Mesodermal cell (in vitro differentiated cells): ENCODE measurements around the gene RASAL2.
A peak's percentile ranks its signal among the peaks of the same experiment; 100 is the strongest.
"Not testable (repeated sequence)": the region's sequence is repeated elsewhere in the genome, so short reads cannot be mapped to it uniquely, and the experiment has no call there.

Experiments
- H3K27ac ChIP-seq: 2 replicates; pipeline ENCODE4 v1.7.0; 2013; ENCODE audit warnings: mild to moderate bottlenecking, low read depth, low read length, moderate library complexity; ENCODE audit not compliant: severe bottlenecking
- H3K36me3 ChIP-seq: 2 replicates; pipeline ENCODE4 v1.7.1; 2013; ENCODE audit warnings: mild to moderate bottlenecking, low read length, moderate library complexity; ENCODE audit not compliant: control insufficient read depth, insufficient read depth
- H3K4me1 ChIP-seq: one replicate; pipeline ENCODE4 v1.7.1; 2013; ENCODE audit warnings: mild to moderate bottlenecking, low read length; ENCODE audit not compliant: insufficient read depth, control insufficient read depth, poor library complexity, severe bottlenecking
- H3K4me3 ChIP-seq: 2 replicates; pipeline ENCODE4 v1.7.0; 2013; ENCODE audit warnings: low read length, control low read depth, mild to moderate bottlenecking; ENCODE audit not compliant: insufficient read depth, poor library complexity, severe bottlenecking; ENCODE audit errors: extremely low read depth
- H3K9me3 ChIP-seq: 2 replicates; pipeline ENCODE4 v1.7.1; 2013; ENCODE audit warnings: mild to moderate bottlenecking, low read length, moderate library complexity; ENCODE audit not compliant: control insufficient read depth
- WGBS, 2 experiments: methylation state at CpG; one replicate each; pipeline ENCODE4 v1.1.5; 2013; ENCODE audit warnings: missing lambda C conversion rate in 2 of 2; ENCODE audit not compliant: insufficient coverage in 2 of 2; 5-methylcytosine and 5-hydroxymethylcytosine counted together

Gene RASAL2

GRCh38 chr1:178341261-178341956 is 247.5 kb downstream of the RASAL2 start:
- Histone ChIP-seq H3K36me3 (no peaks in the 10 kb centered on the region), H3K9me3 (no peaks in the 10 kb centered on the region), H3K4me3 (peak overlapping the region; percentile 17), H3K27ac (peak overlapping the region; percentile 79), H3K4me1 (peaks cover 10% of the 10 kb centered on the region)
- WGBS, 2 experiments: 5 to 9% methylated on average over 4 to 7 of the region's 10 CpGs

DNA sequence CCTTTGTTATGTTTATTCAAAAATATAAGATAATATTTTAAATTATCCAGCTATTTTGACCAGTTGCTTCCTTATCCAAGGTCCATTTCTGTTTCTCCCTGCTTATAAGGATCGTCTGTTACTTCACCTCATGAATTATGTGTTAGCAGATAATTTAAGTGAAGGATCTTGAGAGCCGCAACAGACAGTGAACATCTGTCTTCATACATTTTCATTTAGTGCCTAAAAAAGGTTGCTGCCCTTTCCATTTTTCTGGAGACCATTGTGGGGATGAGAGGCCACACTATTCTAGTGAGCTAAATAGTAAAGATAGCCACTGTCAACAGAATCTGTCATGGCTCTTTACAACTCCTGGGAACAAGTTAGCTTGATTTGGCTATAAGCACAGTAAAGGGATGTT is 248.8 kb downstream of the RASAL2 start:
- H3K4me3 ChIP-seq: no peak overlapping the region
- WGBS, 2 experiments: 60% methylated on average over 1 of the region's 2 CpGs; no CpG with 5 or more reads in 1 of the 2 experiments

GRCh38 chr1:178344513-178345091 is 250.7 kb downstream of the RASAL2 start:
- H3K9me3 ChIP-seq: no peaks in the 10 kb centered on the region
- H3K36me3 ChIP-seq: no peaks in the 10 kb centered on the region
- H3K4me3 ChIP-seq: no peak overlapping the region
- peak overlapping the region; percentile 62 for H3K27ac ChIP-seq
- 0% methylated on average over 1 of the region's 5 CpGs; no CpG with 5 or more reads in 1 of the 2 experiments for WGBS, 2 experiments
- peaks cover 10% of the 10 kb centered on the region for H3K4me1 ChIP-seq

More for the DNA sequence above, 248.8 kb downstream of the RASAL2 start:
- H3K4me1 ChIP-seq: peaks cover 10% of the 10 kb centered on the region
- H3K27ac ChIP-seq: no peak overlapping the region
- no peaks in the 10 kb centered on the region for H3K9me3 ChIP-seq
- H3K36me3 ChIP-seq: no peaks in the 10 kb centered on the region

- no peaks in the 10 kb centered on the region for H3K9me3 ChIP-seq
- peak overlapping the region; percentile 62 for H3K27ac ChIP-seq
- H3K4me1 ChIP-seq: peaks cover 10% of the 10 kb centered on the region
- no peaks in the 10 kb centered on the region for H3K36me3 ChIP-seq
- H3K4me3 ChIP-seq: no peak overlapping the region
- 91 to 100% methylated on average over 1 of the region's 4 CpGs for WGBS, 2 experiments
These were observed 251.3 kb downstream of the RASAL2 start for GRCh38 chr1:178345238-178345637.

GRCh38 chr1:178345807-178346206 is 251.9 kb downstream of the RASAL2 start:
- no peak overlapping the region for H3K4me3 ChIP-seq
- no peaks in the 10 kb centered on the region for H3K9me3 ChIP-seq
- H3K36me3 ChIP-seq: no peaks in the 10 kb centered on the region
- H3K27ac ChIP-seq: no peak overlapping the region
- H3K4me1 ChIP-seq: peaks cover 10% of the 10 kb centered on the region
- no CpG with 5 or more reads among the region's 1 CpG for WGBS, 2 experiments

GRCh38 chr1:178349801-178350200 is 255.9 kb downstream of the RASAL2 start:
- Histone ChIP-seq H3K36me3 (no peaks in the 10 kb centered on the region), H3K9me3 (no peaks in the 10 kb centered on the region), H3K4me1 (peaks cover 3% of the 10 kb centered on the region), H3K27ac (no peak overlapping the region), H3K4me3 (no peak overlapping the region)
- WGBS, 2 experiments: 100% methylated on average over 1 of the region's 3 CpGs; no CpG with 5 or more reads in 1 of the 2 experiments

- not testable (repeated sequence) for H3K4me3 ChIP-seq, H3K27ac ChIP-seq, H3K4me1 ChIP-seq, H3K36me3 ChIP-seq, H3K9me3 ChIP-seq
- no CpG with 5 or more reads among the region's 1 CpG for WGBS, 2 experiments
These were observed 258.0 kb downstream of the RASAL2 start for GRCh38 chr1:178351911-178352310.

GRCh38 chr1:178352790-178353416 is 259.0 kb downstream of the RASAL2 start:
- Histone ChIP-seq H3K27ac (no peak overlapping the region), H3K9me3 (no peaks in the 10 kb centered on the region)
- 77 to 100% methylated on average over 2 to 4 of the region's 4 CpGs for WGBS, 2 experiments

DNA sequence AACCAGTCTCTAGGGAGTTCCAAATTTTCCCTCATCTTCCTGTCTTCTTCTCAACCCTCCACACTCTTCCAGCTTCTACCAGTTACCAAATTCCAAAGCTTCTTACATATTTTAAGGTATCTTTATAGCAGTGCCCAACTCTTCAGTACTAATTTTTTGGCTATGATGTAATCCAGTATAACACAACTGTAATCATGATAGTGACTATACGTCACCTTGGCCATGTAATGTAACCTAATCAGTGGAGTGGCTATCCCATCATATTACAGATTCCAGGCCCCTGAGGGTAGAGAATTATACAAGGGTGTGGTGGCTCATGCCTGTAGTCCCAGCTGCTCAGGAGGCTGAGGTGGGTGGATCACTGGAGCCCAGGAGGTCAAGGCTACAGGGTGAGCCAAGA is 259.6 kb downstream of the RASAL2 start:
- Histone ChIP-seq H3K36me3 (no peaks in the 10 kb centered on the region), H3K27ac (no peak overlapping the region), H3K9me3 (no peaks in the 10 kb centered on the region), H3K4me3 (no peak overlapping the region), H3K4me1 (no peaks in the 10 kb centered on the region)
- 100% methylated on average over 1 of the region's 1 CpG; no CpG with 5 or more reads in 1 of the 2 experiments for WGBS, 2 experiments

More at GRCh38 chr1:178352790-178353416, 259.0 kb downstream of the RASAL2 start:
- no peaks in the 10 kb centered on the region for H3K4me1 ChIP-seq
- no peak overlapping the region for H3K4me3 ChIP-seq
- H3K36me3 ChIP-seq: no peaks in the 10 kb centered on the region

DNA sequence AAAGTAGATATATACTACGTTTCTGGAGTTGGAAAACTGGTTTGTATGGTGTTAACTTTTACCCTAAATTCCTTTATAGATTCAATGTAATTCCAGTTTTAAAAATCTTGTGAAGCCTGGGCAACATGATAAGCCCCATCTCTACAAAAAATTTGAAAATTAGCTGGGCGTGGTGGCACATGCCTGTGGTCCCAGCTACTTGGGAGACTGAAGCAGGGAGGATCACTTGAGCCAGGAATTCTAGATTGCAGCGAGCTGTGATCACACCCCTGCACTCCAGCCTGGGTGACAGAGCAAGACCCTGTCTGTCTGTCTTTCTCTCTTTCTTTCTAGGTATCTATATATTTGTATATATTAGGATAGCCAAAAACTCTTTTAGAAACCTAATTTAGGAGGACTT is 260.9 kb downstream of the RASAL2 start:
- H3K27ac ChIP-seq: no peak overlapping the region
- H3K4me3 ChIP-seq: no peak overlapping the region
- WGBS, 2 experiments: 83% methylated on average over 1 of the region's 3 CpGs; no CpG with 5 or more reads in 1 of the 2 experiments
- H3K4me1 ChIP-seq: no peaks in the 10 kb centered on the region
- H3K36me3 ChIP-seq: no peaks in the 10 kb centered on the region
- no peaks in the 10 kb centered on the region for H3K9me3 ChIP-seq
